Measurements from ENCODE around the gene SPRR2B.
"Not testable (repeated sequence)": the region's sequence is repeated elsewhere in the genome, so short reads cannot be mapped to it uniquely, and the experiment has no call there.

- TF ChIP-seq, protein P1, sequence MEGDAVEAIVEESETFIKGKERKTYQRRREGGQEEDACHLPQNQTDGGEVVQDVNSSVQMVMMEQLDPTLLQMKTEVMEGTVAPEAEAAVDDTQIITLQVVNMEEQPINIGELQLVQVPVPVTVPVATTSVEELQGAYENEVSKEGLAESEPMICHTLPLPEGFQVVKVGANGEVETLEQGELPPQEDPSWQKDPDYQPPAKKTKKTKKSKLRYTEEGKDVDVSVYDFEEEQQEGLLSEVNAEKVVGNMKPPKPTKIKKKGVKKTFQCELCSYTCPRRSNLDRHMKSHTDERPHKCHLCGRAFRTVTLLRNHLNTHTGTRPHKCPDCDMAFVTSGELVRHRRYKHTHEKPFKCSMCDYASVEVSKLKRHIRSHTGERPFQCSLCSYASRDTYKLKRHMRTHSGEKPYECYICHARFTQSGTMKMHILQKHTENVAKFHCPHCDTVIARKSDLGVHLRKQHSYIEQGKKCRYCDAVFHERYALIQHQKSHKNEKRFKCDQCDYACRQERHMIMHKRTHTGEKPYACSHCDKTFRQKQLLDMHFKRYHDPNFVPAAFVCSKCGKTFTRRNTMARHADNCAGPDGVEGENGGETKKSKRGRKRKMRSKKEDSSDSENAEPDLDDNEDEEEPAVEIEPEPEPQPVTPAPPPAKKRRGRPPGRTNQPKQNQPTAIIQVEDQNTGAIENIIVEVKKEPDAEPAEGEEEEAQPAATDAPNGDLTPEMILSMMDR (IDR thresholded peaks at IDR 0.05; ENCODE audit: low read length): not testable (repeated sequence)
- not testable (repeated sequence) for TF ChIP-seq EZH2phosphoT487 (IDR thresholded peaks at IDR 0.05; ENCODE audit: low read length)
Observed at GRCh38 chr1:153115264-153115663, 43.9 kb upstream of the SPRR2B start.

All from MM.1S (cell line).